SW 1271 (cell line): ENCODE data around the gene KAT2B.
"Not testable (repeated sequence)": the region's sequence is repeated elsewhere in the genome, so short reads cannot be mapped to it uniquely, and the experiment has no call there.

Experiments
- DNase-seq, 2 experiments: peaks; one replicate each; lab custom pipeline; 2025; lab: John Stamatoyannopoulos, UW

The KAT2B gene

DNA sequence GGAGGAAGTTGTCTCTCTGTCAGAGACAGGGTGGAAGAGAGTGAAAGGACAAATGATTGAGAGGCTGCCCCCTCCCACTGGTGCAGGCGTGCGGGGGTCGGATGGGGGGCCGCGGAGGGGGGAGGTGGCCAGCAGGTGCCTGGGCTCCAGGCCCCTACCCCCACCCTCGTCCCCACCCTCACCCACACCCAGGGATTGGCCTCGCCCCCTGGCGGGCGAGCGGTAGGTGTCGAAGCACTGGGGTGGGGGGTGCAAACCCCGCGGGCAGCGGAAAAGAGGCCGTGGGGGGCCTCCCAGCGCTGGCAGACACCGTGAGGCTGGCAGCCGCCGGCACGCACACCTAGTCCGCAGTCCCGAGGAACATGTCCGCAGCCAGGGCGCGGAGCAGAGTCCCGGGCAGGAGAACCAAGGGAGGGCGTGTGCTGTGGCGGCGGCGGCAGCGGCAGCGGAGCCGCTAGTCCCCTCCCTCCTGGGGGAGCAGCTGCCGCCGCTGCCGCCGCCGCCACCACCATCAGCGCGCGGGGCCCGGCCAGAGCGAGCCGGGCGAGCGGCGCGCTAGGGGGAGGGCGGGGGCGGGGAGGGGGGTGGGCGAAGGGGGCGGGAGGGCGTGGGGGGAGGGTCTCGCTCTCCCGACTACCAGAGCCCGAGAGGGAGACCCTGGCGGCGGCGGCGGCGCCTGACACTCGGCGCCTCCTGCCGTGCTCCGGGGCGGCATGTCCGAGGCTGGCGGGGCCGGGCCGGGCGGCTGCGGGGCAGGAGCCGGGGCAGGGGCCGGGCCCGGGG lies at the start of gene KAT2B:
KAT2B (plus strand) TSS at position 682 of the 783 bp plus-strand sequence; CDS start at position 714, 32 bp downstream.
- peak; percentile 48 to 69 for DNase-seq

- no peak for DNase-seq
Measured at GRCh38 chr3:19994796-19995195, 45.5 kb upstream of the KAT2B start.

GRCh38 chr3:19997502-19997901 lies 42.7 kb upstream of the KAT2B start:
- DNase-seq: no peak

- DNase-seq: no peak
Measured at GRCh38 chr3:20001932-20002331, 38.3 kb upstream of the KAT2B start.

GRCh38 chr3:20007960-20008359 lies 32.3 kb upstream of the KAT2B start:
- DNase-seq: no peak

GRCh38 chr3:20008646-20009045 lies 31.6 kb upstream of the KAT2B start:
- no peak for DNase-seq

DNA sequence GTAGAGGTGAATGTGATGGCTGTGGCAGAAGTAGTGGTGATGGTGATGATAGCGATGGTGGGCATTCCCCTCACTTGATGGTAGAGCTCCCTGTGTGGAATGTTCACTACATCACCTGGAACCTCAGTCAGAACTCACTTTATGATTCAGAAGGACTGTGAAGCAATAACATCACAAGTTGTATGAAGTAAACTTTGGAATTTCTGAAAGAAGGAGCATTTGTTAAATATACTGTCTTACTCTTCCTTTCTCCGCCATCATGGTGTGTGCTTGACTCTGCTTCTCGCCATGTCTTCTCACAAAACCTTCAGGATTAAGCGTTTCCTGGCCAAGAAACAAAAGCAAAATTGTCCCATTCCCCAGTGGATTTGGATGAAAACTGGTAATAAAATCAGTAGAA lies 28.1 kb upstream of the KAT2B start, which contains the start of gene PP2D1:
PP2D1 (minus strand) TSS at position 101 of the 400 bp plus-strand sequence. CDS start 192 bp downstream, outside the sequence.
- no peak for DNase-seq

DNA sequence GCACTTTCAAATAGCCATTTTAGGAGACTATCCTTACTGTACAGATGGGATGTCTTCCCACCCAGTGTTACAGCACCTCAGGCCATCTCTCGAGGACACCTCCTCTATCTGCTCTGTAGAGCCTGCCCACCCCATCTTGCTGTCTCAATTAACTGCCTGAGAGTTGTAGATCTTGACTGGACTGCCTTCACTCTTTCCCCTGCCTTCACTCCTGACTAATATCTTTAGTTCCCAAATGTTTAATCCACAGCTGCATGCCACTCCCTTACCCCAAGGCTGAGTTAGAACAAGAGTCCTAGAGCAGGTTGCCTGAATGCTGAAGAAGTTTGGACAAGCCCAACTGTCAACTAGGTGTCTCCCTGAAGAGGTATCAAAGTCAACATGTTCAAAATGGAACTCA lies 26.9 kb upstream of the KAT2B start:
- no peak for DNase-seq

GRCh38 chr3:20015525-20015924 lies 24.7 kb upstream of the KAT2B start:
- DNase-seq: no peak

DNA sequence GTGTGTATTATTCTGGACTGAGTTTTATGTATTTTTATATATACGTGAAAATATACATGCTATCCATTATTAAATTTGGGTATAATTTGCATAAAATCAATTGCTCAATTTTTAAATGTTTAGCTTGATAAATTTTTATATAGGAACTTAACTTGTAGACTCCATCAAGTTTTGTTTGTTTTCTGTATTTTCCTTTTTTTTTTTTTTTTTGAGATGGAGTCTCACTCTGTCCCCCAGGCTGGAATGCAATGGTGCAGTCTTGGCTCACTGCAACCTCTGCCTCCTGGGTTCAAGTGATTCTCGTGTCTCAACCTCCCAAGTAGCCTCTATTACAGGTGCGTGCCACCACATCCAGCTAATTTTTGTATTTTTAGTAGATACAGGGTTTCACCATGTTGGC lies 24.2 kb upstream of the KAT2B start:
- DNase-seq: not testable (repeated sequence)

DNA sequence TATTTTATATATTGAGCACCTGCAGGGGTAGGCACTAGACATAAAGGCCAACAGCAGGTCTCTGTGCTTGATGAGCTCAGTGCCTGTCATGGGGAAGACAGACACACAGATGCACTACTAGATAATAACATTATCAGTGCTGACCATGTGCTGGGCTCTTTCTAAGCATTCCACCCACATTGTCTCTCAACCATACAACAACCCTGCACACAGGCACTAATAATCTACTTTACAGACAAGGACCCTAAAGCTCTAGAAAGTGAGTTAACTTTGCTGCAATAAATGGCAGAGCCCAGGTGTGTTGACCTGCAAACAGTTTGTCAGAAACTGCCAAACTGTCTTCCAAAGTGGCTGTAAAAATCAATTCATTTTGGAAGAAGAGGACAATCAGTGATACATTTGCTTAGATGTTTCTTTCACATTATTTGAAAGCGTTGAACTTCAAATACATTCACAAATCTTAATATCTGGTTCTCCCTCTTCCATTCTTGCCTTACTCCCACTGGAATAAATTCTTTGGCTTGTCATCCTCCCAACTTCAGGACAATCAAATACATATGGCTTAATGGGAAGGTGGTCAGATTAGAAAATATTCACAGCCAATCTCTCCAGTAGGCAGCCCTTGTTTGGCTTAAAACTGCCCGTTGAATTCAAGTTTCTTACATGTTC lies 17.2 kb upstream of the KAT2B start:
- DNase-seq: no peak

- no peak for DNase-seq
Measured at GRCh38 chr3:20023623-20024405, 16.4 kb upstream of the KAT2B start.

GRCh38 chr3:20027136-20027535 lies 13.1 kb upstream of the KAT2B start:
- no peak for DNase-seq

DNA sequence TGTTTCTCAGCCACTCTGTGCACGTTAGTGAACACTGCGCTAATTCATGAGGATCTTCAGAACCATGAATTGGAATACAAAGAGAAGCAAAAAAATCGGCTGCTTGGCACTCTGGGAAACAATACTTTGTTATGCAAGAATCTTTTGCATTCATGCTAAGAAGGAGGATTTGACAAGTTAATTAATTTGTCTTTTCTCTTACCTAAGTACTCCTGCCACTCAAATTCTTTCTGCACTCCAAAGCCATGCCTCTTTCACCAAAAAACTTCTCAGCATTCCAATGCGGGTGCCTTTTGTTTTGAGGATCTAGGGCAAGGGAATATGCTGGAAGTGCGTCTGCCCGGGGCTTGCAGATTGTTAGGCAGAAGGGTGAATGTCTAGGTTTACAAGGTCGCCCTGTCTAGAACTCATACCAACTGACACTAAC lies 11.3 kb upstream of the KAT2B start:
- no peak for DNase-seq

GRCh38 chr3:20031939-20032338 lies 8.3 kb upstream of the KAT2B start:
- DNase-seq: not testable (repeated sequence)

- DNase-seq: no peak
Measured at GRCh38 chr3:20035019-20035418, 5.2 kb upstream of the KAT2B start.

- DNase-seq: no peak
Measured at GRCh38 chr3:20037255-20037996, 2.8 kb upstream of the KAT2B start.

DNA sequence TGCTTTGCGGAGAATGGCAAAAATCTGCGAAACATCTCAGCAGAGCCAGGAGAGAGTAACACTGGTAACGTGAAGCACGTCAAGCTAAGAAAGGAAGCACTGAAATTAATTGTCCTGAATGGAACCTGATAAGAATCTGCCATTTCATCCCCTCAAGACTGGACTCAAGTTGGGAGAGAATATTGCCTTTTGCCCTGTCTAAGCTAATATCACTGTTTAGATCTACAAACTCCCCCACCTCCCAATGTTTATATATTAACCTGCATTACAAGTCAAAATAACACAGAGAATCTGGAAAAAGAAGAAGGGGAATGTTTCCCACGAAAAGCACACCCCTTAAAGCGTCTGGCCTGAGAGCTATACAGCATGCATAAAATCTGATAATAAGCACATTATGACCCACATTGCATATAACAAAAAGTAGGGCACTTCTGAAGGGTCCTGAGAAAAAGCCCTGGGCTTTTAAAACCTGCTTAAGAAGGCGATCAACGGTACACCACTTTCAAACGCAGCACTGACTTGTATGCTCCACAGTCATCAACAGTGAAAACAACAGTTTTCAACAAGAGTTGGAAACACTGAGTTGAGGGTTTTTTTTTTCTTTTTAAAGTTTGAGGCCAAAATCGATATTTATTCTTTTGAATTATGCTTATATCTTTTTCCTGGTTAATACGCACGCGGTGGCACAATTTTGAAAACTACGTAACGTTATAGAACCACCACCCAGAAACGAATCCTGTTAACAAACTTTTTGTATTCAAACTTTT lies 1.4 kb upstream of the KAT2B start:
- no peak for DNase-seq

GRCh38 chr3:20039466-20039764 lies 831 bp upstream of the KAT2B start:
- DNase-seq: no peak

GRCh38 chr3:20040548-20041196 lies 426 bp downstream of the KAT2B start:
- DNase-seq: peak; percentile 60 to 73
